HG03025 (cell line): ENCODE data around the gene BMP6.
"Not testable (repeated sequence)": the region's sequence is repeated elsewhere in the genome, so short reads cannot be mapped to it uniquely, and the experiment has no call there.

ENCODE experiments used
- ATAC-seq: cut with Tn5 transposase; IDR thresholded peaks from one replicate; pipeline ENCODE4 v1.9.1; 2021; ENCODE audit warnings: mild to moderate bottlenecking, moderate library complexity; ENCODE audit not compliant: unreplicated experiment, low FRiP score

Gene BMP6

GRCh38 chr6:7879579-7879978, 153.7 kb downstream of the BMP6 start:
- ATAC-seq: no peak

GRCh38 chr6:7879980-7880717, 154.2 kb downstream of the BMP6 start:
- ATAC-seq: no peak

- ATAC-seq: no peak
These were observed 154.8 kb downstream of the BMP6 start for GRCh38 chr6:7880718-7881107.

- no peak for ATAC-seq
These were observed 156.0 kb downstream of the BMP6 start for GRCh38 chr6:7881765-7882500.

GRCh38 chr6:7882505-7883257, 156.8 kb downstream of the BMP6 start:
- ATAC-seq: no peak

- no peak for ATAC-seq
These were observed 157.5 kb downstream of the BMP6 start for GRCh38 chr6:7883381-7883780.

GRCh38 chr6:7886132-7886531, 160.2 kb downstream of the BMP6 start:
- ATAC-seq: no peak

- no peak for ATAC-seq
These were observed 161.5 kb downstream of the BMP6 start for GRCh38 chr6:7887278-7887991.

GRCh38 chr6:7888587-7889357, 162.9 kb downstream of the BMP6 start:
- no peak for ATAC-seq

GRCh38 chr6:7891078-7891872, 165.4 kb downstream of the BMP6 start:
- no peak for ATAC-seq

GRCh38 chr6:7892367-7892766, 166.5 kb downstream of the BMP6 start:
- not testable (repeated sequence) for ATAC-seq

GRCh38 chr6:7893342-7893741, 167.4 kb downstream of the BMP6 start:
- ATAC-seq: no peak

- no peak for ATAC-seq
These were observed 168.6 kb downstream of the BMP6 start for GRCh38 chr6:7894262-7895124.

GRCh38 chr6:7895125-7895423, 169.2 kb downstream of the BMP6 start:
- ATAC-seq: no peak

- ATAC-seq: no peak
These were observed 170.6 kb downstream of the BMP6 start for GRCh38 chr6:7896465-7896987.

- no peak for ATAC-seq
These were observed 171.7 kb downstream of the BMP6 start for GRCh38 chr6:7897461-7898192.

- not testable (repeated sequence) for ATAC-seq
These were observed 172.3 kb downstream of the BMP6 start for GRCh38 chr6:7898193-7898586.
